ENCODE data around the gene ADCK1. TPM values are rescaled to one million over a fixed set of nuclear protein-coding genes. Genes with fewer than 3 reads are reported as not detected.

The ADCK1 gene
- total and polyA plus RNA-seq, 9 of the 15 experiments (the other 6 are each of a cell fraction or from before 2014, with no cell fraction given) = 2.8 to 8.9 (median 4.3) TPM

- TF ChIP-seq MGA (IDR thresholded peaks at IDR 0.05) (peak; percentile 84), POU5F1 (IDR thresholded peaks at IDR 0.05; ENCODE audit: borderline replicate concordance, low read depth, low read length, partially characterized antibody) (no peak), MAFF (IDR thresholded peaks at IDR 0.05; ENCODE audit: low read length) (peak; percentile 73), HNRNPUL1 (IDR thresholded peaks at IDR 0.05; ENCODE audit: low read length) (no peak), TAF9B (IDR thresholded peaks at IDR 0.05; ENCODE audit: partially characterized antibody) (peak; percentile 33), CBX8 (IDR thresholded peaks at IDR 0.05; ENCODE audit: borderline replicate concordance, extremely low read depth, low read depth, low read length, poor library complexity, severe bottlenecking) (no peak), MAFG (tag; conservative IDR thresholded peaks at IDR 0.05) (peak; percentile 84), PATZ1 (CRISPR knock-in tag; IDR thresholded peaks at IDR 0.05; ENCODE audit: borderline replicate concordance) (no peak), MYC (IDR thresholded peaks at IDR 0.05; ENCODE audit: low read depth, low read length) (0 out of 2 replicates have a peak, but pooled peaks have one; percentile 8), MYC (CRISPR knock-in tag; IDR thresholded peaks at IDR 0.05; ENCODE audit: borderline replicate concordance, low read depth) (no peak), BDP1 (IDR thresholded peaks at IDR 0.05; ENCODE audit: insufficient read depth, insufficient read length) (no peak), FOXK2 (conservative IDR thresholded peaks at IDR 0.05 in 1 of 2, IDR thresholded peaks at IDR 0.05 in 1 of 2; ENCODE audit: low read depth in 2 of 2) (peak; percentile 73 to 74; a peak in 3 of 4 replicates), RNF2 (IDR thresholded peaks at IDR 0.05) (peak; percentile 24; the same call in 1 of the 2 replicates), ZNF766 (CRISPR knock-in tag; conservative IDR thresholded peaks at IDR 0.05) (peak; percentile 61)
Measured at GRCh38 chr14:77914073-77914721, 114.3 kb downstream of the ADCK1 start (continued).

Measured in K562 (cell line).